Measurements from ENCODE around the gene USP40.

Gene USP40

GRCh38 chr2:233451950-233452349 is 114.6 kb downstream of the USP40 start:
- H3K27ac Mint-ChIP-seq = no peak overlapping the region
- TF ChIP-seq, protein P1, sequence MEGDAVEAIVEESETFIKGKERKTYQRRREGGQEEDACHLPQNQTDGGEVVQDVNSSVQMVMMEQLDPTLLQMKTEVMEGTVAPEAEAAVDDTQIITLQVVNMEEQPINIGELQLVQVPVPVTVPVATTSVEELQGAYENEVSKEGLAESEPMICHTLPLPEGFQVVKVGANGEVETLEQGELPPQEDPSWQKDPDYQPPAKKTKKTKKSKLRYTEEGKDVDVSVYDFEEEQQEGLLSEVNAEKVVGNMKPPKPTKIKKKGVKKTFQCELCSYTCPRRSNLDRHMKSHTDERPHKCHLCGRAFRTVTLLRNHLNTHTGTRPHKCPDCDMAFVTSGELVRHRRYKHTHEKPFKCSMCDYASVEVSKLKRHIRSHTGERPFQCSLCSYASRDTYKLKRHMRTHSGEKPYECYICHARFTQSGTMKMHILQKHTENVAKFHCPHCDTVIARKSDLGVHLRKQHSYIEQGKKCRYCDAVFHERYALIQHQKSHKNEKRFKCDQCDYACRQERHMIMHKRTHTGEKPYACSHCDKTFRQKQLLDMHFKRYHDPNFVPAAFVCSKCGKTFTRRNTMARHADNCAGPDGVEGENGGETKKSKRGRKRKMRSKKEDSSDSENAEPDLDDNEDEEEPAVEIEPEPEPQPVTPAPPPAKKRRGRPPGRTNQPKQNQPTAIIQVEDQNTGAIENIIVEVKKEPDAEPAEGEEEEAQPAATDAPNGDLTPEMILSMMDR (IDR thresholded peaks at IDR 0.05) = no peak
- H3K27me3 Mint-ChIP-seq (ENCODE audit: low read depth, poor library complexity) = no peaks in the 10 kb centered on the region
- DNase-seq = no peak
- no peak overlapping the region for H3K4me3 Mint-ChIP-seq
- no peaks in the 10 kb centered on the region for H3K9me3 Mint-ChIP-seq
- peaks cover 60% of the 10 kb centered on the region for H3K36me3 Mint-ChIP-seq (ENCODE audit: low read depth)
- peaks cover 17% of the 10 kb centered on the region for H3K4me1 Mint-ChIP-seq

DNA sequence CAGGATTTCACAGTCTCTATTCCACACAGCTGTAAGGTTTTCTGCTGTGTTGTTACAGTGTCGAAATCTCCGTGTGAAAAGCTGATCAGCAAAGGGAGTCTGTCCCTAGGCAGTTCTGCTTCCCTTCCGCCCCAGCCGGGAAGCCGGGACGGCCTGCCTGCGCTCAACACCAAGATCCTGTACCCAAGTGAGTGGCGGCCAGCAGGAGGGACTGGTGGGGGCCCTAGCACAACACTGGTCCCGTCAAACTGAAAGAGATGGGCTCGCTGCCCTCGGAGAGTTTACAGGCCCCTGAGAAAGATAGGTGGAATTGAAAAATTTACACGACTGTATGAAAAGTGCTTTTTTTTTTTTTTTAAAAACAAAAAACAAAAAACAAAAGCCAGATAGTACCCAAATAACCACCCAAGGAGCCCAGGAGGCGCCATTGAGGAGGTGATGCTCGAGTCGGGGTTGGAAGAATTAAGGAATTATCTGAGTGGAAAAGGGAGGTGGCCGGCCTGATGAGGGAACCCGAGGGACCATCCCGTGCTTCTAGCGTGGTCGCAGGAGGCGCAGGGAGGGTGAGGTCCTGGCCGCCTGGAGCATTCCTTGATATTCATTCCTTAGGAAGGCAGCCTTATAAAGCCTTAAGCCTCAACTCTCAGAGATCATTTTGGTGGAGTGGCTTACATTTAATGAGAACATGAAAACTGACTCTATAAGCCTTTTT is 115.6 kb downstream of the USP40 start:
- H3K4me3 Mint-ChIP-seq = no peak overlapping the region
- peaks cover 17% of the 10 kb centered on the region for H3K4me1 Mint-ChIP-seq
- H3K27me3 Mint-ChIP-seq (ENCODE audit: low read depth, poor library complexity) = no peaks in the 10 kb centered on the region
- H3K9me3 Mint-ChIP-seq = no peaks in the 10 kb centered on the region
- DNase-seq = no peak
- no peak overlapping the region for H3K27ac Mint-ChIP-seq
- TF ChIP-seq, protein P1 (IDR thresholded peaks at IDR 0.05) = no peak
- peaks cover 62% of the 10 kb centered on the region for H3K36me3 Mint-ChIP-seq (ENCODE audit: low read depth)

DNA sequence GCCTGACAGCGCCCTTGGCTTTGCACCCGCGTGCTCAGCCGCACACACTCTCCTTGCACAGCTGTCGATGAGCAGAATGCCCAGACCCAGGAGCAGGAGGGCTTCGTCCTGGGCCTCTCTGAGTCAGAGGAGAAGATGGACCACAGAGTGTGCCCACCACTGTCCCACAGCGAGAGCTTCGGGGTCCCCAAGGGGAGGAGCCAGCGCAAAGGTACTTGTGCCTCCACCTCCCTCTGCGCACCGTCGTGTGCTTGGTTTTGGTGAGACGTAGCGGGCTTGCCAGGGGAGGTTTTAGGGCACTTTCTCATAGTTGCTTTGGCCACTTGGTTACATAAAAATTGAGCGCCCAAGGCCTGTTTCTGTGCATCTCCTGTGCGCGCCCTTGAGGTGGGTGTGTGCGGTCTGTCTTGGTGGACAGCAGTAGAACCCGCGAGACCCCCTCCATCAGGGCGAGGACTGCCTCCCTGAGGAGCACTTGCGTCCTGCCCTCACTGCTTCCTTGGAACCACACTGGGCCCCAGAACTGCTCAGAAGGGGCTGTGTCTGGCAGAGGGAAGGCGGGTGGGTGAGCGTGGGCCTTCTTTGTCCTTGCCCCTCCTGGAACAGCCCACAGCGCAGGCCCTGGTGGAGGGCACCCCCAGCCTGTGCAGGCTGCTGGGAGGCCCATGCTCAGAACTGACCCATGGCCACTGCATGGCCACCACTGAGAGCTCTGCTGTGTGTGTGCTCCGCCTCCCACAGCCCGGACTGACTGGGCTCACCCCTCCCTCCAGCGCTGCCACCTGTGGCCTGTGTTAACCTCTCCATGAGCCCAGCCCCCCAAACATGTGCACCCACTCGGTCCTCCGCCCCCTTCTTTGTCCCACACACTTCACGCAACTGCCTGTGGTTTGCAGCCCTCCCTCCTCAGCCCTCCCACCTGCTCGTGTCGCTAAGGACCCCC is 116.4 kb downstream of the USP40 start:
- TF ChIP-seq, protein P1 (IDR thresholded peaks at IDR 0.05) = no peak
- Mint-ChIP-seq H3K36me3 (ENCODE audit: low read depth) (peaks cover 55% of the 10 kb centered on the region), H3K27me3 (ENCODE audit: low read depth, poor library complexity) (no peaks in the 10 kb centered on the region), H3K4me1 (peaks cover 17% of the 10 kb centered on the region), H3K27ac (no peak overlapping the region), H3K9me3 (no peaks in the 10 kb centered on the region), H3K4me3 (no peak overlapping the region)
- no peak for DNase-seq

GRCh38 chr2:233449081-233449901 is 117.3 kb downstream of the USP40 start:
- Mint-ChIP-seq H3K27ac (peak overlapping the region; percentile 57), H3K4me1 (peaks cover 20% of the 10 kb centered on the region), H3K27me3 (ENCODE audit: low read depth, poor library complexity) (no peaks in the 10 kb centered on the region), H3K4me3 (no peak overlapping the region), H3K36me3 (ENCODE audit: low read depth) (peaks cover 57% of the 10 kb centered on the region), H3K9me3 (no peaks in the 10 kb centered on the region)
- TF ChIP-seq, protein P1 (IDR thresholded peaks at IDR 0.05) = peak; percentile 77
- DNase-seq = peak; percentile 76

DNA sequence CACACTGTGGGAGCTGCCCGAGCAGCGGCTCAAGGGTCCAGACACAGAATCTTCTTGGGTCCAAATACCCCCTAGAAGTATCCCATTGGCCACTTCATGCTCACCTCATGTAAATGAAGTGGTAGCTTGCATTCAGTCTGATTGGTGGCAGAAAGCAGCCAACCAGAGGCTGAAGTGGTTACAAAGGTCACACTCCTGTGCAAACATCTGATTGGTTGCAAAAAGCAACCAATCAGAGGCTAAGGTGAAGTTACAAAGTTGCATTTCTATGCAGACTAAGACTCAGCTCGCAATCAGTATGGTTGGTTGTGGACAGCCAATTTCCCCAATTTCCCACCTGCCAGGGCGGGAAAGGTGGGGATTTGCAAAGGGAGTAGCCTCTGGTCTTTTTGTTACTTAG is 118.0 kb downstream of the USP40 start:
- Mint-ChIP-seq H3K36me3 (ENCODE audit: low read depth) (peaks cover 53% of the 10 kb centered on the region), H3K27me3 (ENCODE audit: low read depth, poor library complexity) (no peaks in the 10 kb centered on the region), H3K4me3 (no peak overlapping the region), H3K9me3 (no peaks in the 10 kb centered on the region), H3K27ac (no peak overlapping the region), H3K4me1 (peaks cover 27% of the 10 kb centered on the region)
- TF ChIP-seq, protein P1 (IDR thresholded peaks at IDR 0.05) = no peak
- no peak for DNase-seq
